ENCODE data around the gene TRIP10. TPM values are rescaled to one million over a fixed set of nuclear protein-coding genes. Genes with fewer than 3 reads are reported as not detected.

The TRIP10 gene
- total RNA-seq, 2 donors from 2014 or later: 37.0 to 74.2 TPM

DNA sequence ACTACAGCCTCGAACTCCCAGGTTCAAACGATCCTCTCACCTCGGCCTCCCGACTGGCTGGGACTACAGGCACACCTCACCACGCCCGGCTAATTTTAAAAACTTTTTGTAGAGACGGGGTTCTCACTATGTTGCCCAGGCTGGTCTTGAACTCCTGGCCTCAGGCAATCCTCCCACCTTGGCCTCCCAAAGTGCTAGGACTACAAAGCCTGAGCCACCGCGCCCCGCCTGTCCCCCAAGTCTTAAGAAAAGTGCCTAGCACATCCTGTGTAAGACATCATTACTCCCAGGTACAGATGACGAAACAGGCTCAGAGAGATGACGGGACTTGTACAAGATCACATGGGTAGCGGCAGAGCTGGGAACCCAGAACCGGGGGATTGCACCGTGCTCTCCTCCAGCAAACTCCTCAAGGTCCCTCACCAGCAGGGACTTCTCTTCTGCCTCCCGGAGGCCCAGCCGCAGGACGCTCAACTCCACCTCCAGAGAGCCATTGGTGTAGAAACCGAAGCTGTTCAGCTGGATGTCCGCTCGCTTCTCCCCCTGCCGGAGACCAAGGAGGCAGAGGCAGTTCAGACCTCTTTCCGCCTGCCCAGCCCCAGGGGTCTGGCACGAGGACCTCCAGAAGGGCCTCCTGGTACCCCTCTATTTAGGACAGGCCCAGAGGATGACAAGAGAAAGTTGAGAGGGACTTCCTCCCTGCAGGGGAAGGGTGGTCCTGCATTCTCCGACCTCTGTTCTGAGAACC lies 3.1 kb upstream of the TRIP10 start:
- intact Hi-C loops (cut with DNase I): loop anchor here (5.0 to 10.0 kb wide), 2 partner anchors 126 to 202 kb away; partner anchors contain the start of gene TNFSF9
- Histone ChIP-seq H3K4me1 (replicated peaks) (peaks cover 16% of the 10 kb centered on the region), H3K27ac (peak overlapping the region; percentile 93 to 97), H3K4me3 (peak overlapping the region; percentile 67 to 92), H3K36me3 (peaks cover 0 to 7% of the 10 kb centered on the region in 2 donors), H3K9me3 (no peaks in the 10 kb centered on the region), H3K27me3 (replicated peaks; ENCODE audit: insufficient read depth) (no peaks in the 10 kb centered on the region)
- peak; percentile 58 for TF ChIP-seq POLR2AphosphoS5 (IDR thresholded peaks at IDR 0.05)
- TF ChIP-seq, protein P1, sequence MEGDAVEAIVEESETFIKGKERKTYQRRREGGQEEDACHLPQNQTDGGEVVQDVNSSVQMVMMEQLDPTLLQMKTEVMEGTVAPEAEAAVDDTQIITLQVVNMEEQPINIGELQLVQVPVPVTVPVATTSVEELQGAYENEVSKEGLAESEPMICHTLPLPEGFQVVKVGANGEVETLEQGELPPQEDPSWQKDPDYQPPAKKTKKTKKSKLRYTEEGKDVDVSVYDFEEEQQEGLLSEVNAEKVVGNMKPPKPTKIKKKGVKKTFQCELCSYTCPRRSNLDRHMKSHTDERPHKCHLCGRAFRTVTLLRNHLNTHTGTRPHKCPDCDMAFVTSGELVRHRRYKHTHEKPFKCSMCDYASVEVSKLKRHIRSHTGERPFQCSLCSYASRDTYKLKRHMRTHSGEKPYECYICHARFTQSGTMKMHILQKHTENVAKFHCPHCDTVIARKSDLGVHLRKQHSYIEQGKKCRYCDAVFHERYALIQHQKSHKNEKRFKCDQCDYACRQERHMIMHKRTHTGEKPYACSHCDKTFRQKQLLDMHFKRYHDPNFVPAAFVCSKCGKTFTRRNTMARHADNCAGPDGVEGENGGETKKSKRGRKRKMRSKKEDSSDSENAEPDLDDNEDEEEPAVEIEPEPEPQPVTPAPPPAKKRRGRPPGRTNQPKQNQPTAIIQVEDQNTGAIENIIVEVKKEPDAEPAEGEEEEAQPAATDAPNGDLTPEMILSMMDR (IDR thresholded peaks at IDR 0.05): peak; percentile 33 to 81 (median 62)
- peak; percentile 51 for TF ChIP-seq POLR2A (IDR thresholded peaks at IDR 0.05)
- DNase-seq (ENCODE audit: low spot score): peak; percentile 65
- WGBS: 29% methylated on average over 24 of the region's 25 CpGs

DNA sequence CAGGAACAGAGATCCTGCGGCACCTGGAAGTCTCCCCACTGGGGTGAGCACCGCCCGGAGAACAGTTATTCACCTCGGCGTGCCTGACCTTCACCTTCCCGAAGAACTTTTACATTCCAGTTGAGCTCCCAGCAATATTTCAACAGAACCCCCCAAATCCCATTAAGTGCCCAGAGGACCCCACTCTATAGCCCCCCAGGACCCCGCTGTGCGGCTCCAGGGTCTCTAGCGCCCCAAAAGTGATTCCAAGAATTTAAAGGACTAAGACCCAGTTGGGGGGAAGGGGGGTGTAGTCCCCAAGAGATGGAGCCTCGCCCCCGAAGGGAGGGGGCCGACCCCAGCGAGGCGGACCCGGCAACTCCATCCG lies 2.6 kb upstream of the TRIP10 start:
- no peak for DNase-seq (ENCODE audit: low spot score)

DNA sequence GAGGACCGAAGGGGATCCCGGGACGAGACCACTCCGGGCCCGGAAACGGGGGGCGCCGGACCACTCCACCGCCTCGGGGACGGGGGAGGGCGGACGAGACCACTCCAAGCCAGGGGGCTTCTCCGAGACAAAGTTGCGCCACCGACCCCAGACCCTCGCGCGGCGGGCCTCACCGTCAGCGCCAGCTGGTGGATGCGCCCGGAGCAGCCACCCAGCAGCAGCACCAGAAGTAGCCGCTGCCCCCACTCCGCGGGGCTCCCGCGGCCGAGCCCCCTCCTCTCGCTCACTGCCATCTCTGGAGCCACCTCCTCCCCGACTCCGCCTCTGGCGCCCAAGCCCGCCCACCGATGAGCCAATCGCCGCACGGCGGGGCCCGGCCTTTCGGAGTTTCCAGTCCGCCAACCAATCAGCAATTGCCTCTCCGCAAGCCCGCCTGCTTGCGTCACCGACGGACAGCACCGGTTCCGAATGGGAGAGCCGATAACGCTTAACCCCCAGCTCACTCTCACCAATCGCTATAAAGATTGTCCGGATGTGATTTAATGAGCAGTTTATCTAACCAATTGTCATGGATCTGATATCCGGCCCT lies 2.1 kb upstream of the TRIP10 start, which contains the start of gene GPR108:
TSS of gene GPR108 (minus strand) at position 297 of the 589 bp plus-strand sequence. CDS start at position 293, 4 bp downstream.
- no peaks in the 10 kb centered on the region for H3K9me3 ChIP-seq
- TF ChIP-seq POLR2AphosphoS5 (IDR thresholded peaks at IDR 0.05): no peak
- TF ChIP-seq, protein P1 (IDR thresholded peaks at IDR 0.05): peak in 1 of 4 experiments; percentile 23
- peak; percentile 80 for TF ChIP-seq POLR2A (IDR thresholded peaks at IDR 0.05)
- DNase-seq (ENCODE audit: low spot score): peak; percentile 100
- H3K36me3 ChIP-seq: peaks cover 0 to 2% of the 10 kb centered on the region in 2 donors
- H3K4me3 ChIP-seq: peak within 1 kb of the TSS; percentile 67 to 92
- intact Hi-C loops (cut with DNase I): loop anchor here (5.0 to 10.0 kb wide), 2 partner anchors 125 to 203 kb away; partner anchors contain the start of gene TNFSF9
- H3K4me1 ChIP-seq (replicated peaks): peaks cover 16% of the 10 kb centered on the region
- 1% methylated on average over 52 of the region's 55 CpGs for WGBS
- H3K27ac ChIP-seq: peak within 1 kb of the TSS; percentile 93 to 97
- H3K27me3 ChIP-seq (replicated peaks; ENCODE audit: insufficient read depth): no peaks in the 10 kb centered on the region

More for the DNA sequence above, 2.6 kb upstream of the TRIP10 start:
- peaks cover 16% of the 10 kb centered on the region for H3K4me1 ChIP-seq (replicated peaks)
- intact Hi-C loops (cut with DNase I): loop anchor here (5.0 to 10.0 kb wide), 2 partner anchors 125 to 202 kb away; partner anchors contain the start of gene TNFSF9
- H3K9me3 ChIP-seq: no peaks in the 10 kb centered on the region
- WGBS: 0% methylated on average over 13 of the region's 16 CpGs
- H3K27me3 ChIP-seq (replicated peaks; ENCODE audit: insufficient read depth): no peaks in the 10 kb centered on the region
- TF ChIP-seq, protein P1 (IDR thresholded peaks at IDR 0.05): no peak
- TF ChIP-seq POLR2AphosphoS5 (IDR thresholded peaks at IDR 0.05) (no peak), POLR2A (IDR thresholded peaks at IDR 0.05) (no peak)
- peaks cover 0 to 7% of the 10 kb centered on the region in 2 donors for H3K36me3 ChIP-seq
- peak overlapping the region; percentile 67 to 92 for H3K4me3 ChIP-seq
- H3K27ac ChIP-seq: peak overlapping the region; percentile 93 to 97

DNA sequence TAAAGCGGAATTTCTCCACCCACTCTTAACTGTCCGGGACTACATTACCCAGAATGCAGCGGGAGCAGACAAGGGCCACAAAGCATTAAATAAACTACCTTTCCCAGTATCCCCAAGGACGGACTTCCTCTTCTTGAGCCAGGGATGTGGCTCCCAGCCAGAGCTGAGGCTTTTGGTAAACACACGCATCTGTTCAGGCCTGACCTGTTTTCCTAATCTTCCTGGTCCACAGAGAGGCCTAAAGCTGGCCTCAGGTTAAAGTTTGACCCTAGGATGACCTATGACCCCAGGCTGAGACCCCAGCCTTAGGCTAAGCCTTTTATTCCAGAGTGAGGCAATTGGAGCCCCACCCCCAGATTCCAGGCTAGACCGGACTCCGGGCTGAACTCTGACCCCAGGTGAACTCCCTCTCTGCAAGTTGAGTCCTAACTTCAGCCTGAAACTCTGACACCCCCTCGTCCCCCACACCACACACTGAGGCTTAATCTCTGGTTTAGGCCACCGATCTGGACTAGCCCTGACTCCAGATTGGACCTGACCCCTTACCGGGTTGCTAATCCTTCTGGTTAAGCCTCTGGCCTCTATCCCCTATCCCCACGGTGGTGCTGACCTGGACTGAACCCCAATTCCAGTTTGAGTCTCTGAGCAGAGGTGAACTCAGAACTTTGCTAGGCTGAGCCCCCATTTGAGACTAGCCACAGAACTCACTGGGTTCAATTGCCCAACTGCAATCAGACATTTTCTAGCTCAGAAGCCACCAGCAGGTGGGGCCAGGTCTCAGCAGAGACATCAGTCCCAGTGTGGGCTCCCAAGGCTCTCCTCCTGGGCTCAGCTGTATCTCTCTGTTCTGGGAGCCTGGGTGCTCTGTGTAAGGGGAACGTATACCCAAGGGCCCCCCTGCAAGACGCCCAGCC lies 1.4 kb upstream of the TRIP10 start:
- Histone ChIP-seq H3K27me3 (replicated peaks; ENCODE audit: insufficient read depth) (no peaks in the 10 kb centered on the region), H3K9me3 (no peaks in the 10 kb centered on the region), H3K36me3 (no peaks in the 10 kb centered on the region), H3K4me3 (no peak overlapping the region), H3K27ac (peak overlapping the region; percentile 91 to 93), H3K4me1 (replicated peaks) (peaks cover 16% of the 10 kb centered on the region)
- peak; percentile 100 for DNase-seq (ENCODE audit: low spot score)
- TF ChIP-seq, protein P1 (IDR thresholded peaks at IDR 0.05): peak; percentile 55 to 88 (median 78)
- TF ChIP-seq POLR2AphosphoS5 (IDR thresholded peaks at IDR 0.05) (peak; percentile 100), POLR2A (IDR thresholded peaks at IDR 0.05) (no peak)
- intact Hi-C loops (cut with DNase I): loop anchor here (5.0 to 10.0 kb wide), 2 partner anchors 124 to 203 kb away; partner anchors contain the start of gene TNFSF9
- 13% methylated on average over 13 of the region's 13 CpGs for WGBS
